AG04450 (cell line): ENCODE measurements around the gene ZBTB7C. TPM values are rescaled to one million over a fixed set of nuclear protein-coding genes. Genes with fewer than 3 reads are reported as not detected.

Experiments used
- CTCF ChIA-PET: fragments of 300-600, 350-600 bp; formaldehyde crosslinking; extraction: SDS; loops from one replicate; lab custom pipeline; 2022; ENCODE audit warnings: antibody characterized with exemption, inconsistent platforms; lab: Charles Lee
- POLR2A ChIA-PET: fragments of 350-600 bp; formaldehyde crosslinking; extraction: SDS; loops from one replicate; lab custom pipeline; 2021; ENCODE audit warnings: antibody characterized with exemption, inconsistent platforms; lab: Yijun Ruan, JAX
- DNase-seq: peaks from one replicate; pipeline ENCODE4 v3.0.0-alpha.2; 2011; ENCODE audit warnings: low read depth, low spot score
- H3K27ac ChIP-seq: one replicate; pipeline ENCODE4 v1.5.1; 2012; ENCODE audit warnings: low read depth, low read length, control low read depth
- H3K27me3 ChIP-seq: one replicate; pipeline ENCODE4 v1.6.0; 2012; ENCODE audit warnings: low read length; ENCODE audit not compliant: control insufficient read depth, insufficient read depth
- H3K4me3 ChIP-seq: 2 replicates; pipeline ENCODE4 v1.5.1; 2011; ENCODE audit warnings: mild to moderate bottlenecking, low read depth, low read length, control low read depth
- H3K9me3 ChIP-seq: 2 replicates; pipeline ENCODE4 v1.5.1; 2012; ENCODE audit warnings: low read length; ENCODE audit not compliant: control insufficient read depth, insufficient read depth
- CTCF ChIP-seq: IDR thresholded peaks from 2 replicates; pipeline ENCODE4 v1.5.1; 2011; ENCODE audit warnings: low read depth, low read length, control low read depth, inconsistent platforms
- polyA plus RNA-seq: library from polyadenylated mRNA; depleted of rRNA; stranded (reverse); fragments of >200 nt; gene quantifications from 2 replicates; pipeline ENCODE4 v1.2.3, GENCODE V29; 2011

Gene ZBTB7C
- polyA plus RNA-seq, 1 experiment: not detected

- POLR2A ChIA-PET: no interaction called here
- H3K27me3 ChIP-seq: peaks cover 6% of the 10 kb centered on the region
- no peaks in the 10 kb centered on the region; the same call in 1 of the 2 replicates for H3K9me3 ChIP-seq
- no peak overlapping the region for H3K4me3 ChIP-seq
- CTCF ChIA-PET: no interaction called here
- no peak for TF ChIP-seq CTCF
- no peak overlapping the region for H3K27ac ChIP-seq
- DNase-seq: no peak
Measured at GRCh38 chr18:48035556-48035860, 373.7 kb downstream of the ZBTB7C start.

GRCh38 chr18:48034651-48035555 lies 374.3 kb downstream of the ZBTB7C start:
- no peak overlapping the region for H3K27ac ChIP-seq
- H3K9me3 ChIP-seq: no peaks in the 10 kb centered on the region; the same call in 1 of the 2 replicates
- no peak overlapping the region for H3K4me3 ChIP-seq
- no peak for DNase-seq
- POLR2A ChIA-PET: no interaction called here
- peaks cover 6% of the 10 kb centered on the region for H3K27me3 ChIP-seq
- CTCF ChIA-PET: no interaction called here
- no peak for TF ChIP-seq CTCF

GRCh38 chr18:48033790-48034650 lies 375.2 kb downstream of the ZBTB7C start:
- Histone ChIP-seq H3K27me3 (peaks cover 6% of the 10 kb centered on the region), H3K9me3 (no peaks in the 10 kb centered on the region), H3K4me3 (no peak overlapping the region), H3K27ac (no peak overlapping the region)
- no peak for DNase-seq
- CTCF ChIA-PET: interaction anchor here (1.0 to 1.8 kb wide), 3 partner anchors 262 to 412 kb away, joined by 3 to 7 read pairs (median 3); no protein-coding TSS in a partner anchor
- POLR2A ChIA-PET: interaction anchor here (0.6 kb wide), 1 partner anchor 103 kb away, joined by 3 read pairs; no protein-coding TSS in a partner anchor
- TF ChIP-seq CTCF: no peak

- Histone ChIP-seq H3K9me3 (no peaks in the 10 kb centered on the region), H3K27me3 (peaks cover 6% of the 10 kb centered on the region), H3K4me3 (no peak overlapping the region), H3K27ac (no peak overlapping the region)
- POLR2A ChIA-PET: interaction anchor here (0.5 to 0.6 kb wide), 2 partner anchors 101 to 102 kb away, joined by 3 to 4 read pairs; no protein-coding TSS in a partner anchor
- no peak for DNase-seq
- no peak for TF ChIP-seq CTCF
- CTCF ChIA-PET: interaction anchor here (1.0 to 1.8 kb wide), 3 partner anchors 261 to 412 kb away, joined by 3 to 7 read pairs (median 3); no protein-coding TSS in a partner anchor
Measured at GRCh38 chr18:48032876-48033789, 376.1 kb downstream of the ZBTB7C start.
